Nucleus accumbens (tissue), 56 donors: ENCODE results near the gene TMSB4Y.

Experiments used
- DNase-seq, 56 donors: peaks; one replicate each; lab custom pipeline; 2025; lab: John Stamatoyannopoulos, UW

Gene TMSB4Y

DNA sequence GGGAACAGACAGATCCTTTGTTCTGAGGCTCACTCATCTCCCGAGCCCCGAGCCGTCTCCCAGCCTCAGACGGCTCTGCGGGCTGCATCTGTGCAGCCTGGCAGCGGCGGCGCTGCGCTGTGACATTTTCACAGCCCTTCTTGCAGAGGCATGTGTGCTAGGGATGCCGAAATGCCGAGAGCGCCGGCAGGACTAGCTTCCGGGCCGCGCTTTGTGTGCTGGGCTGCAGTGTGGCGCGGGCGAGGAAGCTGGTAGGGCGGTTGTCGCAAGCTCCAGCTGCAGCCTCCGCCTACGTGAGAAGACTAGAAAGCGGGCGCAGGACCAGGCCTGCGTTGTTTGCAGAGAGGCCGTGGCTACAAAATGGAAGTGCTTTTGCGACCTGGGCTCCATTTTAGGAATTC lies at the start of gene TMSB4Y:
Gene TMSB4Y (plus strand): TSS at position 332 of the 401 bp plus-strand sequence.
- DNase-seq, result peak in 31 of 56 donors; percentile 6 to 87 (median 69)

DNA sequence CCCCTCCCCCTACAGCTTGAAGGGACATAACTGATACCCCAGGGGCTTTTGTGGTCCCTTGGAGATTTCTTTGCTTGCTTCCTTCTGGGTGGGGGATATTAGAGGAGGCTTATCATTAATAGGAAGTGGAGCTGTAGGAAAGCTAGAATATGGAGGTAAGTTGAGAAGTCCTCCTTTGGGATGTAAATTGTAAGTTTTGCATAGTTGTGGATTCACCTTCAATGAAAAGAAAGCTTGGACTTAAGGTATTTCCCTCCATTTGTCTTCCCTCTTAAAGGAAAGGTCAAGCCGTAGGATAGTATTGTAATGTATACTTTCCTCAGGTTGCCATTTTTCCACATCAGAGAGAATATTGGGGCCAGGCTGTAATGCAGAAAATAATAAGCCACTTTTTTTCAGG lies 39.5 kb upstream of the TMSB4Y start:
- no peak for DNase-seq

DNA sequence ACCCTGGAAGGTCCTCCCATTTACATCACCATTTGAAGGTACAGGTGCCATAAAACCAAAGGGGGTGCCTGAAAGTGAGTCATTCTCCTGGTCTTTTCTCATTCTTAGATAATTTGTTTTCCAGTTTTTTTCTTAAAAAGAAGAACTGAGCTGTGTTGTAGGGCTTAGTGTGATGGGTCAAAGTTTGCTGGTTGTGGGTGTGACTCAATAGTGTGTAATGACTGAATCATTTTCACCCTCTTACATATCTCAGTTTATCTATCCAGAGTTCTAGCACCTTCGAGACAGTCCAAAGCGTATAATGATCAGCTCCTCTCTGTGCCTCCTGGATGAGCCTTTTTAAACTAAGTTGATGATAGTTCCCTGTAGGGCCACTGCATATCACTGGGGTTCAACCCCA lies 32.6 kb upstream of the TMSB4Y start:
- DNase-seq, result no peak

DNA sequence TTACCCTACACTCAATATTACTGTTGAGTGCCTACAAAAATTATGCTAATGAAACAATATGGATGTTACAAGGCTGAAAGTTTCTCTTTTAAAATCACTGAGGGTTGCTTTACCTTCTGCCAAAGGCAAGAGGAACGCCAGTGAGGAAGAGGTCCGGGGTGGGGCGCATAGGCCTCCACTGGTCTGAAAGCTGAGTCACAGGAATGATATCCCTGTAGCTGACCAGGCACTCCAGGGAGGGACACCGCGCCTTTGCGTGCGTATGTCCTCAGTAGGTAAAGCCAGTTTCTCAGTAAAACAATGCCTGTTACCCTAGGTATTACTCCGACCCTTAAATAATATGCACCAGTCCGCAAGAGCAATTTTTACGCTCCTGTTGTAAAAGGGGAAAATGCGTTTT lies 1.4 kb upstream of the TMSB4Y start:
- DNase-seq, result peak in 4 of 56 donors; percentile 0

DNA sequence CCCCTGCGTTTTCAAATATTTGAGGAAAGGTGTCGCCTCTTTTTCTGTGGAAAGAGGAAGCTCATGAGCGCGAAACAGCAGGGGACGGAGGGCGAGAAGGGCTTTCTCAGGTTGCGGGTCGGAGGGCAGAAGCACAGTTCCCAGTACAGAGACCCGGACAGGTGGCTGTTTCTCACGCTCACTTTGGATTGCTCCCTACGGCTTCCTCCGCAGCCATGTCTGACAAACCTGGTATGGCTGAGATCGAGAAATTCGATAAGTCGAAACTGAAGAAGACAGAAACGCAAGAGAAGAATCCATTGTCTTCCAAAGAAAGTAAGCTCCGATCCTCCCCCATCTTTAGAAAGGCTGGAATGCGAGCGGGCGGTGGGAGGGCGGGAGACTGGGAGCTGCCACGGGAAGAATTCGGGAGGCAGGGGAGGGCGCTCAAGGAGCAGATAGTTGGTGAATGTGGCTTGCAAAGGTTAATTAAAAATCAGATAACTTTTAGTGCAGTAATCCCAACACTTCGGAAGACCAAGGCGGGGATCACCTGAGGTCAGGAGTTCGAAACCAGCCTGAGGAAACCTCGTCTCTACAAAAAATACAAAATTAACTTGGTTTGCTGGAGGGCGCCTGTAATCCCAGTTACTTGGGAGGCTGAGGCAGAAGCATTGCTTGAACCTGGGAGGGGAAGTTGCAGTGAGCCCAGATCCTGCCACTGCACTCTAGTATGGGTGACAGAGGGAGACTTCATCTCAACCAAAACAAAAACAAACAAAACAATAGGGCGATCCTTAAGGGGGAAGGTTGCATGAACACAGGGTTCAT lies 627 bp downstream of the TMSB4Y start:
- peak in 29 of 56 donors; percentile 0 to 78 (median 18) for DNase-seq

DNA sequence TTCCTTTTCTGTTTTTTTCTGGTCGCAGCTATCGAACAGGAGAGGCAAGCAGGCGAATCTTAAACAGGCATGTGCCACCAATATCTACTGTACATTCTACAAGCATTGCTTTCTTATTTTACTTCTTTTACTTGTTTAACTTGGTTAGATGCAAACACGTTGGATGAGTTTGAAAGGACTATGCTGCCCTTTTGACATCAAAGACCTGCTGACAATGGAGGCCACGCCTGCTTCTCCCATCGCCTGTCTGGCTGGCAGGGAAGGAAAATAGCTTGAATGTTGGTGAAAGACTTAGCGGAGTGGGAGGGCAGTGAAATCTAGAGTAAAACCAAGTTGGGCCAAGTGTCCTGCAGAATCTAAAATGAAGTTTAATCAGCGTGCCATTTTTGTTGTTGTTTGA lies 1.5 kb downstream of the TMSB4Y start:
- peak in 28 of 56 donors; percentile 0 to 66 (median 8) for DNase-seq

DNA sequence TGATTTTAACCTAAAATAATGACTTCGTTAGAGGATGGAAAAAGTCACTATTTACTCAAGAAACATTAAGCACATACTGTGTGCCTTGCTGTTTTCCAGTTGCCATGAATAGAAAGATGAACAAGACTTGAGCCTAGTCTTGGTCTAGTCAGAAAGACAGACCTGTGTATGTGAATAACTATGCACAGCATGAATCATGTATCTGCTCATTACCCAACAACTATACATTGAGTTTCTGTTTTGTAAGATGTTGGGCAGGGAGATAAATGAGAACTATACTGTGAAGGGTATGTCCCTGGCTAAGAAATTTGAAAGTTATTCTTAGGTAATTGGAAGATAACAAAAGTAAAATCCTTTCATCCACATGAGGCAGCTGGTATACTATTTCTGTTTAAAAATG lies 4.3 kb downstream of the TMSB4Y start:
- DNase-seq, result no peak

DNA sequence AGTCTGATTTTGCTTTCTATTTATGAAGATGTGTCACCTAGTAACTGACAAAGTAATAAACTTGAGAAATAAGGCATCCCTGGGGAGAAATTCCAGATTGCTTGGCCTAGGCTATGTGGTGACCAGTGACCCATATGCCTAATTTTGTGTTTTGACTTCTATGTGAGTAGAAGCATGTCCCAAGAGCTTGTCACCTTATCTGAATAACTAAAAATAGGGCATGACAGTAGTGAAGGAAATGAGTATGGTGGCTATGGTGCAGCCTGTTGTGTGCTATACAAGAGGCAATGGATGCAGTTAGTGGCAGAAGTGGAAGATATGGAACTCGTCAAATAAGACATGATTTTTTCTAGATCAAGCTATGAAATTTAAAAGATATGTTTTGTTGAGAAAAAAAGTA lies 15.3 kb downstream of the TMSB4Y start:
- DNase-seq, result no peak

DNA sequence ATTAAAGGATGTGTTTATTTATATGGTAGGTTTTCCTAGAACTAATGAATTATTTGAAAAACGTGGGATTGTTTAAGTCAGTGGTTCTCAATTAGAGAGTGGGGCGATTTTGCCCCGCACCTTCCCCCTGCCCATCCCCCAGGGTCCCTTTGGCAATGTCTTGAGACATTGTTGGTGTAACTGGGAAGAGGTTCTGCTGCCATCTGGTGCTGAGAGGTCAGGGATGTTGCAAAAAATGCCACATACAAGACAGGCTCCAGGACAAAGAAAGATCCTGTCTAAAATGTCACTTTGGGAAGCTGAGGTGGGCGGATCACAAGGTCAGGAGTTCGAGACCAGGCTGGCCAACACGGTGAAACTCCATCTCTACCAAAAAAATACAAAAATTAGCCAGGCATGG lies 25.8 kb downstream of the TMSB4Y start:
- peak in 17 of 56 donors; percentile 0 to 3 (median 0) for DNase-seq

DNA sequence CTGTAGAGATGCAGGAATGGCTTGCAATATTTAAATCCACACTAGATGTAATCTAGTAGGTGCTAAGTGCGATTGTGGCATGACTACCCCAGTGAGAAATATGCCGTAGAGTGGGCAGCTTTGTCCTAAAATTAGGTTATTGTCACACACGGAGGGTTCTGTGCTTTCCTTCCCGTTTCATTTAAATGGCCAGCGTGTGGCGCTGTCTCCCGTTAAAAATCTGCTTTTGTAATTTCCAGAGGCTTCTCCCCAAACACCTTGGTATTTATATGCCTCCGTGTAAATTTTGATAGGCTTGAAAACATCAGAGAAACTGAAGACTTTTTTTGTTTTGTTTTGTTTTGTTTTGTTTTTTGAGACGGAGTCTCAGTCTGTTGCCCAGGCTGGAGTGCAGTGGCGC lies 34.9 kb downstream of the TMSB4Y start:
- peak in 16 of 56 donors; percentile 0 to 51 (median 3) for DNase-seq

DNA sequence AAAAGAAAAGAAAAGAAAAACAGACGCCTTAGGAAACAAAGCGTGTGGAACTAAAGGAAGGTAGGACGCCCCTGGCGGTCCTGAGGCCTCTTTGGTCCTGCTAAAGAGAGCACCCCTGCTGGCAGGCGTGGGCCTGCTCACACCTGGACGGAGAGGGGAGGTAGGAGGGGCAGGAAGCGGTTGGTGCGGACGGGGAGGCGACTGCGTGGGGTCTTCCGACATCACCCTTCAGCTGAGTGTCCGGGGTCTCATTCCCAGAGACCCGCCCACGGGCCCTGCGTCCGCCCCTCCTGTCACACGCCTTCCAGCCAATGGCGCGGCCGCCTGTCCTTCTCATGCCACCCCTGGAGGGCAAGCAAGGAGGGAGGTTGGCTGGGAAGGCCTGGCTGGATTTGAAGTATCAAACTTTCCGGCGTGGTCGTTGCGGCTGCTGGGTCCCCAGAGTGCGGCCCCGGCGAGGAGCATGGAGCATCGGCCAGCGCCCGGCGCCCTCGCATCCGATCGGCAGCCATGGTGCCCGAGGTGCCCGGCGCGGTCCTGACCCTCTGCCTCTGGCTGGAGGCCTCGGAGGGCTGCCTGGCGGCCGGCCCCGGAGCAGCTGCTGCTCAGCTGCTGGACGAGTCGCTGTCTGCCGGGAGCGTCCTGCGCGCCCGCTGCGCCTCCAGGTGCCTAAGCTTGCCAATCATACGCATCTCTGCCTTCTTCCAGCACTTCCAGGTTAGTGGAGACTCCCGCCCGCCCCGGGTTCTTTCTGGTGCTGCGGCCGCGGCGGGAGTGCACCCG lies 47.8 kb downstream of the TMSB4Y start:
- peak in 17 of 56 donors; percentile 0 to 16 (median 1) for DNase-seq

DNA sequence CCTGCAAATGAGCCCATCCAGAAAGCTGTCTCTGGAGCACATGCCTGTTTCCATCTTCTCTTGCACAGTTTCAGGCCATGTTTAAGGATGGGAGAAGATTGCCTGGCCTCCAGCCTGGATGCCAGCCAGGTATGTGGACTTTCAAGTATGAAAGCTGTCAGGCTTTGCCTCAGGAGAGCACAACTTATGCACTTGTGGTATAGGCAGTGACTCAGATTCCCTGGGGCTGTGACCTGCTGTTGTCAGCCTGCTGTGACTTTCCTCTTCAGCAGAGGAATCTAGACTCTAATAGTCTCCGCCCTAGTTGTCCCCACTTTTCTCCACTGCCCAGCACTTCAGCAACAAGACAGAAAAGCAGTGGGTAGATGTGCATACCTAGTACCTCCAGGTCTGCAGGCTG lies 51.0 kb downstream of the TMSB4Y start:
- peak in 1 of 56 donors; percentile 0 for DNase-seq
